Measurements from ENCODE around the gene BLVRA. TPM values are rescaled to one million over a fixed set of nuclear protein-coding genes. Genes with fewer than 3 reads are reported as not detected.
A peak's percentile ranks its signal among the peaks of the same experiment; 100 is the strongest.
"Not testable (repeated sequence)": the region's sequence is repeated elsewhere in the genome, so short reads cannot be mapped to it uniquely, and the experiment has no call there.

Gene BLVRA
- total RNA-seq, 6 experiments from 2014 or later = 29.0 to 43.9 (median 36.0) TPM

DNA sequence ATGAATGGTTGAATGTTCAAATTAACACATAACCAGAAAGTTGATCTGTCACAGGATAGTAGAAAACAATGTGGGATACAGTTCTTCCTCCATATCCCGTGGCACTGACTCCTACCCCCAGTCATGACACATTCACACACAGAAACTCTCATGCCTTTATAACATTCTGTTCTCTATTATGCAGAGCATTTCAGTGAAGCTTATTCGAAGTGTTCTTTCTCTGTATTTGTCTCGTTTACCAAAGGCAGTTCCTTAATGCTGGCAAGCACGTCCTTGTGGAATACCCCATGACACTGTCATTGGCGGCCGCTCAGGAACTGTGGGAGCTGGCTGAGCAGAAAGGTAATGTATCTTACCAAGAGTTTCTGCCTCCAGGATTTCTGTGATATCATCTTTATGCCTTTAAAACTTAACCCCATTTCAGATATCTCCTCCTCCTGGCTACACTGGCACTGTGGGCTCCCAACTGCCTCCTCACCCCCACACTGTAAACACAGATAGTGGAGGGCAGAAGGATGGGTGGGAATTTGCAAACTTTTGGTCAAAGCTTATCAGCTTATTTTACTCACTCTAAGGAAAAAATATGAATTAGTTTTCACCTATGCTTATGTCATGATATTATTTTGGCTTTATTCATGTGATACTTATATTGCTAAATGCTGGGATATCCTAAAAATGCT is 34.1 kb downstream of the BLVRA start:
- no peak overlapping the region for H3K4me3 Mint-ChIP-seq
- no peaks in the 10 kb centered on the region for H3K27me3 Mint-ChIP-seq (ENCODE audit: insufficient read depth)

DNA sequence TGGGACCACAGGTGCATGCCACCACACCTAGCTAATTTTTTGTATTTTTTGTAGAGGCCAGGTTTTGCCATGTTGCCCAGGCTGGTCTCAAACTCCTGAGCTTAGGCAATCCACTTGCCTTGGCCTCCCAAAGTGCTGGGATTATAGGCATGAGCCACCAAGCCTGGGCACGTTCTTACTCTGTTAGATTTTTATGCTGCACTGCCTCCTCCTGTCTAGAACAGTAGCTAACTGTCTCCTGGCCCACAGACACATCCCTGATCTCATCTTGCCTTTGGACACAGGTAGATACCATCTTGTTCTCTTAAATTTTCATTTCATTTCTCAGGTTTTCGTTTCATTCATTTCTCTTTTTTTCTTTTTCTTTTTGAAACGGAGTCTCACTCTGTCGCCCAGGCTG is 41.1 kb downstream of the BLVRA start:
- Mint-ChIP-seq H3K27ac (no peak overlapping the region), H3K9me3 (no peaks in the 10 kb centered on the region), H3K27me3 (ENCODE audit: insufficient read depth) (no peaks in the 10 kb centered on the region), H3K4me3 (no peak overlapping the region), H3K36me3 (ENCODE audit: low read depth) (no peaks in the 10 kb centered on the region), H3K4me1 (ENCODE audit: low read depth) (no peaks in the 10 kb centered on the region)
- DNase-seq = no peak
- TF ChIP-seq, protein P1, sequence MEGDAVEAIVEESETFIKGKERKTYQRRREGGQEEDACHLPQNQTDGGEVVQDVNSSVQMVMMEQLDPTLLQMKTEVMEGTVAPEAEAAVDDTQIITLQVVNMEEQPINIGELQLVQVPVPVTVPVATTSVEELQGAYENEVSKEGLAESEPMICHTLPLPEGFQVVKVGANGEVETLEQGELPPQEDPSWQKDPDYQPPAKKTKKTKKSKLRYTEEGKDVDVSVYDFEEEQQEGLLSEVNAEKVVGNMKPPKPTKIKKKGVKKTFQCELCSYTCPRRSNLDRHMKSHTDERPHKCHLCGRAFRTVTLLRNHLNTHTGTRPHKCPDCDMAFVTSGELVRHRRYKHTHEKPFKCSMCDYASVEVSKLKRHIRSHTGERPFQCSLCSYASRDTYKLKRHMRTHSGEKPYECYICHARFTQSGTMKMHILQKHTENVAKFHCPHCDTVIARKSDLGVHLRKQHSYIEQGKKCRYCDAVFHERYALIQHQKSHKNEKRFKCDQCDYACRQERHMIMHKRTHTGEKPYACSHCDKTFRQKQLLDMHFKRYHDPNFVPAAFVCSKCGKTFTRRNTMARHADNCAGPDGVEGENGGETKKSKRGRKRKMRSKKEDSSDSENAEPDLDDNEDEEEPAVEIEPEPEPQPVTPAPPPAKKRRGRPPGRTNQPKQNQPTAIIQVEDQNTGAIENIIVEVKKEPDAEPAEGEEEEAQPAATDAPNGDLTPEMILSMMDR (IDR thresholded peaks at IDR 0.05) = peak; percentile 20; the same call in 1 of the 2 replicates

More for the DNA sequence above, 34.1 kb downstream of the BLVRA start:
- Mint-ChIP-seq H3K36me3 (ENCODE audit: low read depth) (0 out of 2 replicates have a peak, but pooled peaks cover 10% of the 10 kb centered on the region), H3K4me1 (ENCODE audit: low read depth) (no peaks in the 10 kb centered on the region), H3K9me3 (no peaks in the 10 kb centered on the region), H3K27ac (no peak overlapping the region)
- TF ChIP-seq, protein P1 (IDR thresholded peaks at IDR 0.05) = no peak
- DNase-seq = no peak

DNA sequence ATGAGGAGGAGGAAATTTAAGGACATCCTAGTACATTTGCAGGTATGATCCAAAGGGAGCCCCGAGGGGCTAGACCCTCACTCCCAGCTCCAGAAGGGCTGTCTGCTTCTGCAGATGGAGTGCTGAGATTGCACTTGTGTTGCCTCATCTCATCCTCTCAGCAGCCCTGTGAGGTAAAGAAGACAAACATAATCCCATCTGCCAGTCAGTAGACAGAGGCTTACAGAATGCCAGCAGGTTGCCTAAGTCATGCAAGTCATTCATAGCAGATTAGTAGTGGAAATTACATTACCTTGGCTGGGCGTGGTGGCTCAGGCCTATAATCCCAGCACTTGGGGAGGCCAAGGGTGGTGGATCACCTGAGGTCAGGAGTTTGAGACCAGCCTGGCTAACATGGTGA is 45.4 kb downstream of the BLVRA start:
- no peaks in the 10 kb centered on the region for H3K9me3 Mint-ChIP-seq
- H3K4me1 Mint-ChIP-seq (ENCODE audit: low read depth) = no peaks in the 10 kb centered on the region
- DNase-seq = no peak
- H3K36me3 Mint-ChIP-seq (ENCODE audit: low read depth) = peaks cover 11% of the 10 kb centered on the region
- no peak overlapping the region for H3K4me3 Mint-ChIP-seq
- H3K27ac Mint-ChIP-seq = no peak overlapping the region
- TF ChIP-seq, protein P1 (IDR thresholded peaks at IDR 0.05) = no peak
- peaks cover 2% of the 10 kb centered on the region; the same call in 1 of the 2 replicates for H3K27me3 Mint-ChIP-seq (ENCODE audit: insufficient read depth)

DNA sequence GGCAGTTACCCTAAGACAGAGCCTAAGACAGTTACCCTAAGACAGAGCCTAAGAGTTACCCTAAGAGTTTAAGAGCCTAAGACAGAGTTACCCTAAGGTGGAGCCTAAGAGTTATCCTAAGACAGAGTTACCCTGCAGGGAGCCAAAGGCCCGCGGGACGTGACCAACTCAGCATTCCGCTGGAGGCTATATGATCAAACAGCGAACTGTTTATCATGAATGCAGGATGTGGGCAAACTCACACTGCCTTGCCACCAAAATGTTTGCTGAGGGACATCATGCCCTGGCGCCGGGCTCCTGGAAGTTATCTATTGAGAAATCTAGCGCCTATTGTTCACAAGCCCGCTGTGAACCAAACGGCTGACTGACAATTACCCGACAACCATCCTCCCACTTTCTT is 49.9 kb downstream of the BLVRA start:
- DNase-seq = no peak
- H3K27me3 Mint-ChIP-seq (ENCODE audit: insufficient read depth) = peaks cover 7% of the 10 kb centered on the region
- H3K4me3 Mint-ChIP-seq = no peak overlapping the region
- no peak overlapping the region for H3K27ac Mint-ChIP-seq
- H3K36me3 Mint-ChIP-seq (ENCODE audit: low read depth) = peaks cover 11% of the 10 kb centered on the region
- H3K4me1 Mint-ChIP-seq (ENCODE audit: low read depth) = peaks cover 6% of the 10 kb centered on the region; the same call in 1 of the 2 replicates
- TF ChIP-seq, protein P1 (IDR thresholded peaks at IDR 0.05) = no peak
- H3K9me3 Mint-ChIP-seq = peaks cover 3% of the 10 kb centered on the region; the same call in 1 of the 2 replicates

DNA sequence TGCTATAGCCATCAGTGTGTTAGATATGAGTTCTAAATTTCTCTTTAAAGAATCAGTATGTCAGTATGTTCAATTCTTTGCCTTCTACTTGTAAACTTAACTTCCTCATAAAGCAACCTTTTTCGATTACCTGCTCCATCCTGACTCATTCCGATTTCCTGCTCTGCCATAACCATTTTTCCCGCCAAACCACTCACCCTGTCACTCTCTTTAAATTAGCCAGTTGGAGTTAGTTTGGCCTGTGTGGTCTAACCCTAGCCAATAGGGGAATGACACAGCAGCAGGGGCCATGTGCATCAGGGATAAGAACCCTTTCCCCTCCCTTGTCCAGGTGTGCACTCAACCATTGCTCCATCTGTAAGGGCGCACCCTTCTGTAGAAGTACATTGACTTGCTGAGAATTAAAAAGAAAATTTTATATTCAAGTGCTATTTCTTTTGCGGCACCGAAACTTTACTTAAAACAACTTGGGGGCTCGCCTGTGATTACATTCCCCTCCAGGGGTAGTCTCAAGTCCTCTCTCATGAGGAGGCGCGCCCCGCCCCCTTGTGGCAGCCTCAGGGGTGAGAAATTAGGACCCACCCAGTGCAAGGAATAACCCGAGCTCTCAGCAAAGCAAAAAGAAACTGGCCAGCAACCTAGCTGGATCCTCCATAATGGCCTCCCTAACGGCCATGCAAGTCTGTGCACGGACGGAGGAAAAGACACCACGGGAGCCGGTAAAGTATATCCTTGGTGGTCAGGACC is 51.9 kb downstream of the BLVRA start:
- H3K27ac Mint-ChIP-seq, H3K9me3 Mint-ChIP-seq: not testable (repeated sequence)
- TF ChIP-seq, protein P1 (IDR thresholded peaks at IDR 0.05) = peak; percentile 73

More for the DNA sequence above, 51.9 kb downstream of the BLVRA start:
- H3K36me3 Mint-ChIP-seq (ENCODE audit: low read depth) = peaks cover 11% of the 10 kb centered on the region
- not testable (repeated sequence) for H3K4me3 Mint-ChIP-seq, DNase-seq
- H3K27me3 Mint-ChIP-seq (ENCODE audit: insufficient read depth) = peaks cover 14% of the 10 kb centered on the region
- peaks cover 11% of the 10 kb centered on the region; the same call in 1 of the 2 replicates for H3K4me1 Mint-ChIP-seq (ENCODE audit: low read depth)

Measured in HFFc6 (cell line).